Liver (tissue), 9 donors: ENCODE results near the gene TNFRSF13B. TPM values are rescaled to one million over a fixed set of nuclear protein-coding genes. Genes with fewer than 3 reads are reported as not detected.

Experiments used
- DNase-seq: peaks from one replicate; pipeline ENCODE4 v3.0.0-alpha.2; 2017; ENCODE audit warnings: low spot score
- H3K27ac ChIP-seq, 2 donors: one replicate each; pipeline ENCODE4 v1.7.0; 2013; ENCODE audit warnings: inconsistent platforms in 2 of 2, low read length in 2 of 2, control low read depth in 1 of 2, low read depth in 1 of 2, mild to moderate bottlenecking in 1 of 2
- H3K27me3 ChIP-seq, 4 donors: one replicate each; pipeline versions ENCODE4 v1.6.1 to v1.7.0; 2013; ENCODE audit warnings: low read length in 3 of 4, inconsistent platforms in 1 of 4, mild to moderate bottlenecking in 1 of 4, moderate library complexity in 1 of 4; ENCODE audit not compliant: control insufficient read depth in 4 of 4, insufficient read depth in 4 of 4
- H3K36me3 ChIP-seq, 4 donors: one replicate each; pipeline versions ENCODE4 v1.6.1 to v1.7.0; 2013; ENCODE audit warnings: low read length in 3 of 4, mild to moderate bottlenecking in 3 of 4, low read depth in 1 of 4, moderate library complexity in 1 of 4; ENCODE audit not compliant: control insufficient read depth in 4 of 4, insufficient read depth in 3 of 4
- H3K4me1 ChIP-seq, 4 donors: one replicate each; pipeline versions ENCODE4 v1.6.1 to v1.7.0; 2013; ENCODE audit warnings: low read length in 3 of 4, mild to moderate bottlenecking in 3 of 4, moderate library complexity in 1 of 4; ENCODE audit not compliant: control insufficient read depth in 4 of 4, insufficient read depth in 4 of 4
- H3K4me3 ChIP-seq, 3 donors: one replicate each; pipeline versions ENCODE4 v1.6.1 to v1.7.0; 2013; ENCODE audit warnings: low read length in 3 of 3, control low read depth in 1 of 3, low read depth in 1 of 3, mild to moderate bottlenecking in 1 of 3
- H3K9ac ChIP-seq, 2 donors: one replicate each; pipeline ENCODE4 v1.7.0; 2013; ENCODE audit warnings: low read length in 2 of 2, mild to moderate bottlenecking in 2 of 2, moderate library complexity in 2 of 2, control low read depth in 1 of 2, low read depth in 1 of 2
- H3K9me3 ChIP-seq, 4 donors: one replicate each; pipeline versions ENCODE4 v1.6.1 to v1.7.0; 2013; ENCODE audit warnings: low read length in 3 of 4; ENCODE audit not compliant: control insufficient read depth in 4 of 4
- CTCF ChIP-seq: fragments of 150-350 bp; IDR thresholded peaks from 2 replicates; pipeline ENCODE4 v1.5.1; 2017; ENCODE audit warnings: improper control_type of control experiment, low read depth, low read length; ENCODE audit not compliant: missing input control
- EGR1 ChIP-seq, 2 donors: IDR thresholded peaks; 2 replicates each; pipeline ENCODE4 v1.6.1; 2016 to 2018; ENCODE audit warnings: antibody characterized with exemption in 2 of 2, low read depth in 2 of 2
- FOXA1 ChIP-seq: IDR thresholded peaks from 2 replicates; pipeline ENCODE4 v1.6.1; 2016; ENCODE audit warnings: antibody characterized with exemption
- FOXA2 ChIP-seq: IDR thresholded peaks from 2 replicates; pipeline ENCODE4 v1.6.1; 2016; ENCODE audit warnings: antibody characterized with exemption
- GABPA ChIP-seq, 2 donors: IDR thresholded peaks in 1 of 2; conservative IDR thresholded peaks in 1 of 2; 2 replicates each; pipeline ENCODE4 v1.6.1; 2016; ENCODE audit warnings: antibody characterized with exemption in 2 of 2, mild to moderate bottlenecking in 1 of 2, moderate library complexity in 1 of 2
- JUND ChIP-seq, 2 donors: IDR thresholded peaks; 2 replicates each; pipeline ENCODE4 v1.6.1; 2016; ENCODE audit warnings: antibody characterized with exemption in 2 of 2
- MAX ChIP-seq: IDR thresholded peaks from 2 replicates; pipeline ENCODE4 v1.6.1; 2016; ENCODE audit warnings: antibody characterized with exemption
- REST ChIP-seq: IDR thresholded peaks from 2 replicates; pipeline ENCODE4 v1.6.1; 2016; ENCODE audit warnings: antibody characterized with exemption, mild to moderate bottlenecking
- RXRA ChIP-seq, 2 donors: IDR thresholded peaks; 2 replicates each; pipeline ENCODE4 v1.6.1; 2017 to 2018; ENCODE audit warnings: antibody characterized with exemption in 2 of 2, mild to moderate bottlenecking in 1 of 2
- SP1 ChIP-seq: IDR thresholded peaks from 2 replicates; pipeline ENCODE4 v1.6.1; 2018; ENCODE audit warnings: antibody characterized with exemption, mild to moderate bottlenecking
- TAF1 ChIP-seq: conservative IDR thresholded peaks from 2 replicates; pipeline ENCODE4 v1.6.1; 2016; ENCODE audit warnings: antibody characterized with exemption, mild to moderate bottlenecking
- YY1 ChIP-seq: IDR thresholded peaks from 2 replicates; pipeline ENCODE4 v1.6.1; 2016; ENCODE audit warnings: antibody characterized with exemption, mild to moderate bottlenecking
- ZBTB33 ChIP-seq: IDR thresholded peaks from 2 replicates; pipeline ENCODE4 v1.6.1; 2016; ENCODE audit warnings: antibody characterized with exemption
- WGBS: extraction: QIAGEN DNeasy Blood & Tissue Kit; methylation state at CpG from one replicate; pipeline ENCODE4 v1.1.7; 2013; 5-methylcytosine and 5-hydroxymethylcytosine counted together
- polyA plus RNA-seq, 2 donors: library from polyadenylated mRNA; stranded (reverse) in 1 of 2; unstranded in 1 of 2; fragments of 200-250 nt in 1 of 2; fragments of >200 nt in 1 of 2; fragmentation: Nextera tagmentation in 1 of 2; extraction: Ambion mirVana in 1 of 2; gene quantifications; one replicate each; pipeline versions ENCODE4 v1.2.1 to v1.2.3, GENCODE V29; 2013 to 2015
- total RNA-seq, 2 donors: library from RNA; depleted of rRNA; stranded (reverse); fragments of >200 nt; gene quantifications; one replicate each; pipeline ENCODE4 v1.2.3, GENCODE V29; 2014
- donor health status: healthy.
- donor health status: healthy.
- donor health status: healthy.
- donor health status: healthy.
- donor health status: healthy.

The TNFRSF13B gene
- total and polyA plus RNA-seq, 4 donors, result 0.17 to 0.26 TPM; not detected in 2

GRCh38 chr17:16940116-16940881 is 31.6 kb downstream of the TNFRSF13B start:
- no peaks in the 10 kb centered on the region for H3K36me3 ChIP-seq
- H3K27ac ChIP-seq, result no peak overlapping the region
- peaks cover 0 to 7% (median 0%) of the 10 kb centered on the region in 4 donors for H3K27me3 ChIP-seq
- no peak overlapping the region for H3K9ac ChIP-seq
- no peak for DNase-seq
- H3K4me1 ChIP-seq, result no peaks in the 10 kb centered on the region
- H3K4me3 ChIP-seq, result no peak overlapping the region
- no peaks in the 10 kb centered on the region for H3K9me3 ChIP-seq
- whole genome bisulfite sequencing, result 69% methylated on average over 18 of the region's 18 CpGs
- TF ChIP-seq GABPA (IDR thresholded peaks at IDR 0.05 in 1 of 2, conservative IDR thresholded peaks at IDR 0.05 in 1 of 2) (no peak), CTCF (no peak), EGR1 (IDR thresholded peaks at IDR 0.05; ENCODE audit: low read depth in 2 of 2) (no peak), FOXA1 (no peak), MAX (no peak), ZBTB33 (no peak), SP1 (no peak), REST (no peak), TAF1 (no peak), JUND (IDR thresholded peaks at IDR 0.05) (no peak), FOXA2 (no peak), RXRA (IDR thresholded peaks at IDR 0.05) (no peak)

- Histone ChIP-seq H3K36me3 (no peaks in the 10 kb centered on the region), H3K9me3 (no peaks in the 10 kb centered on the region), H3K9ac (no peak overlapping the region), H3K4me3 (no peak overlapping the region), H3K27me3 (peaks cover 0 to 4% (median 0%) of the 10 kb centered on the region in 4 donors), H3K27ac (no peak overlapping the region), H3K4me1 (no peaks in the 10 kb centered on the region)
- WGBS, result 75% methylated on average over 21 of the region's 21 CpGs
- TF ChIP-seq CTCF, result no peak
- no peak for TF ChIP-seq YY1
- DNase-seq, result no peak
These were observed 32.3 kb downstream of the TNFRSF13B start for GRCh38 chr17:16939606-16940115.
